SK-N-SH (cell line): Measurements from ENCODE around the gene FANCL. TPM values are rescaled to one million over a fixed set of nuclear protein-coding genes. Genes with fewer than 3 reads are reported as not detected.

Experiments used
- CTCF ChIA-PET: fragments of 300-600, 350-600 bp; formaldehyde crosslinking; extraction: SDS; loops from one replicate; lab custom pipeline; 2021; lab: Yijun Ruan, JAX
- POLR2A ChIA-PET: fragments of 350-600 bp; sonication (Branson Sonifier 250); formaldehyde crosslinking; extraction: SDS; loops from one replicate; lab custom pipeline; 2020; ENCODE audit warnings: antibody characterized with exemption, inconsistent platforms; lab: Yijun Ruan, JAX
- DNase-seq: peaks from one replicate; pipeline ENCODE4 v3.0.0; 2012
- H2AFZ ChIP-seq: fragments of 200-600 bp; sonication (generic); 2 replicates; pipeline ENCODE4 v1.8.1; 2016; ENCODE audit warnings: antibody characterized with exemption, mild to moderate bottlenecking, low read depth
- H3F3A ChIP-seq: fragments of 200-600 bp; sonication (generic); replicated peaks from 2 replicates; pipeline ENCODE3; 2016; ENCODE audit warnings: antibody characterized with exemption, mild to moderate bottlenecking; ENCODE audit not compliant: insufficient read depth
- H3K27ac ChIP-seq, 2 experiments: fragments of 200-500 bp in 1 of 2; fragments of 200-600 bp in 1 of 2; sonication (Bioruptor generic) in 1 of 2; sonication (generic), shearing (Covaris generic) in 1 of 2; 2 replicates each; pipeline versions ENCODE4 v1.5.1 to v1.6.1; 2014 to 2016; ENCODE audit warnings: low read depth in 2 of 2, inconsistent platforms in 1 of 2, low read length in 1 of 2, mild to moderate bottlenecking in 1 of 2, mixed read lengths in 1 of 2
- H3K27me3 ChIP-seq: fragments of 200-600 bp; sonication (generic), shearing (Covaris generic); 2 replicates; pipeline ENCODE4 v1.6.1; 2016; ENCODE audit warnings: mixed run types; ENCODE audit not compliant: insufficient read depth
- H3K36me3 ChIP-seq, 2 experiments: fragments of 200-500 bp in 1 of 2; fragments of 200-600 bp in 1 of 2; sonication (Bioruptor generic) in 1 of 2; sonication (generic) in 1 of 2; replicated peaks in 1 of 2; 2 replicates each; pipeline versions ENCODE3 to v1.5.1; 2014 to 2016; ENCODE audit warnings: low read length in 1 of 2, mild to moderate bottlenecking in 1 of 2; ENCODE audit not compliant: insufficient read depth in 2 of 2, control insufficient read depth in 1 of 2
- H3K4me1 ChIP-seq, 2 experiments: fragments of 200-500 bp in 1 of 2; fragments of 200-600 bp in 1 of 2; sonication (Bioruptor generic) in 1 of 2; sonication (generic), shearing (Covaris generic) in 1 of 2; 2 replicates each; pipeline versions ENCODE4 v1.5.1 to v1.6.1; 2014 to 2016; ENCODE audit warnings: low read depth in 1 of 2, low read length in 1 of 2, mixed run types in 1 of 2; ENCODE audit not compliant: insufficient read depth in 2 of 2, control insufficient read depth in 1 of 2
- H3K4me2 ChIP-seq: fragments of 200-600 bp; sonication (generic), shearing (Covaris generic); 2 replicates; pipeline ENCODE4 v1.6.1; 2017; ENCODE audit warnings: mixed run types
- H3K4me3 ChIP-seq, 2 experiments: fragments of 200-500 bp in 1 of 2; fragments of 200-600 bp in 1 of 2; sonication (Bioruptor generic) in 1 of 2; sonication (generic), shearing (Covaris generic) in 1 of 2; 2 replicates each; pipeline versions ENCODE4 v1.5.1 to v1.8.1; 2014 to 2016; ENCODE audit warnings: low read depth in 2 of 2, inconsistent platforms in 1 of 2, low read length in 1 of 2, mild to moderate bottlenecking in 1 of 2, mixed read lengths in 1 of 2, moderate library complexity in 1 of 2
- H3K79me2 ChIP-seq: fragments of 200-600 bp; sonication (generic); 2 replicates; pipeline ENCODE4 v1.8.1; 2017; ENCODE audit warnings: mild to moderate bottlenecking; ENCODE audit not compliant: insufficient read depth
- H3K9ac ChIP-seq: fragments of 200-600 bp; sonication (generic); 2 replicates; pipeline ENCODE4 v1.6.1; 2017; ENCODE audit warnings: mixed run types
- H3K9me2 ChIP-seq: fragments of 200-600 bp; sonication (generic); 2 replicates; pipeline ENCODE4 v1.6.1; 2017; ENCODE audit warnings: mixed run types
- H3K9me3 ChIP-seq: fragments of 200-600 bp; sonication (generic); 2 replicates; pipeline ENCODE4 v1.6.1; 2017; ENCODE audit warnings: mixed run types, mild to moderate bottlenecking, moderate library complexity
- H4K20me1 ChIP-seq: fragments of 200-600 bp; sonication (generic); 2 replicates; pipeline ENCODE4 v1.6.1; 2017; ENCODE audit warnings: mild to moderate bottlenecking, mixed run types; ENCODE audit not compliant: insufficient read depth
- CHD2 ChIP-seq: fragments of 150-350 bp; IDR thresholded peaks from 2 replicates; pipeline ENCODE4 v1.6.1; 2018; ENCODE audit warnings: low read length; ENCODE audit not compliant: partially characterized antibody
- CTCF ChIP-seq: fragments of 200-600 bp; sonication (generic); IDR thresholded peaks from 2 replicates; pipeline ENCODE4 v1.6.1; 2017; ENCODE audit warnings: antibody characterized with exemption, mild to moderate bottlenecking, moderate library complexity
- FOSL2 ChIP-seq: IDR thresholded peaks from 2 replicates; pipeline ENCODE4 v1.4.0; 2012; ENCODE audit warnings: low read depth, mild to moderate bottlenecking, moderate library complexity, borderline replicate concordance
- FOXJ3 ChIP-seq: sonication (generic); formaldehyde crosslinking; IDR thresholded peaks from 2 replicates; pipeline ENCODE4 v1.5.1; 2020; ENCODE audit warnings: mild to moderate bottlenecking, missing genetic modification reagents
- FOXM1 ChIP-seq: IDR thresholded peaks from 2 replicates; pipeline ENCODE4 v1.4.0; 2012; ENCODE audit warnings: low read depth, mild to moderate bottlenecking
- GABPA ChIP-seq: IDR thresholded peaks from 2 replicates; pipeline ENCODE4 v1.4.0; 2012; ENCODE audit warnings: low read depth, mild to moderate bottlenecking
- GATA2 ChIP-seq: sonication (generic); formaldehyde crosslinking; IDR thresholded peaks from 2 replicates; pipeline ENCODE4 v1.5.0; 2020; ENCODE audit warnings: mild to moderate bottlenecking, missing genetic modification reagents
- JUND ChIP-seq: IDR thresholded peaks from 2 replicates; pipeline ENCODE4 v1.4.0; 2012
- MEF2A ChIP-seq: IDR thresholded peaks from 2 replicates; pipeline ENCODE4 v1.4.0; 2012; ENCODE audit warnings: low read depth, borderline replicate concordance
- MXI1 ChIP-seq: IDR thresholded peaks from 2 replicates; pipeline ENCODE4 v1.6.1; 2012; ENCODE audit warnings: mild to moderate bottlenecking, low read depth, low read length, improper control_type of control experiment
- NFIC ChIP-seq: IDR thresholded peaks from 2 replicates; pipeline ENCODE4 v1.4.0; 2012; ENCODE audit warnings: borderline replicate concordance
- NRF1 ChIP-seq: IDR thresholded peaks from 2 replicates; pipeline ENCODE4 v1.6.1; 2012; ENCODE audit warnings: low read depth, mild to moderate bottlenecking, low read length
- POLR2AphosphoS5 ChIP-seq: IDR thresholded peaks from 2 replicates; pipeline ENCODE4 v1.6.1; 2012; ENCODE audit warnings: low read depth, low read length
- RAD21 ChIP-seq: IDR thresholded peaks from 2 replicates; pipeline ENCODE4 v1.6.1; 2012; ENCODE audit warnings: mild to moderate bottlenecking, low read length
- RCOR1 ChIP-seq: fragments of 150-350 bp; IDR thresholded peaks from 2 replicates; pipeline ENCODE4 v1.6.1; 2017; ENCODE audit warnings: antibody characterized with exemption, low read length
- RFX5 ChIP-seq: IDR thresholded peaks from 2 replicates; pipeline ENCODE4 v1.6.1; 2012; ENCODE audit warnings: mild to moderate bottlenecking, improper control_type of control experiment, low read length
- RXRA ChIP-seq: IDR thresholded peaks from 2 replicates; pipeline ENCODE4 v1.4.0; 2012; ENCODE audit warnings: low read depth, mild to moderate bottlenecking, borderline replicate concordance
- SIN3A ChIP-seq: IDR thresholded peaks from 2 replicates; pipeline ENCODE4 v1.6.1; 2012; ENCODE audit warnings: low read depth, mild to moderate bottlenecking, low read length, moderate library complexity, borderline replicate concordance
- SMC3 ChIP-seq: IDR thresholded peaks from 2 replicates; pipeline ENCODE4 v1.6.1; 2012; ENCODE audit warnings: low read depth, low read length, improper control_type of control experiment
- TCF12 ChIP-seq: IDR thresholded peaks from 2 replicates; pipeline ENCODE4 v1.4.0; 2012
- TEAD4 ChIP-seq: IDR thresholded peaks from 2 replicates; pipeline ENCODE4 v1.4.0; 2012; ENCODE audit warnings: mild to moderate bottlenecking, borderline replicate concordance; ENCODE audit not compliant: insufficient read depth
- USF2 ChIP-seq: fragments of 150-350 bp; IDR thresholded peaks from 2 replicates; pipeline ENCODE4 v1.6.1; 2017; ENCODE audit warnings: antibody characterized with exemption, low read length, low read depth, borderline replicate concordance
- YY1 ChIP-seq: IDR thresholded peaks from 2 replicates; pipeline ENCODE4 v1.4.0; 2012; ENCODE audit warnings: low read depth, mild to moderate bottlenecking
- whole genome bisulfite sequencing: methylation state at CpG from one replicate; pipeline ENCODE4 v1.1.6; 2017; ENCODE audit warnings: low lambda C conversion rate; 5-methylcytosine and 5-hydroxymethylcytosine counted together
- polyA plus RNA-seq, 3 experiments: library from polyadenylated mRNA; depleted of rRNA; stranded (reverse); fragments of >200 nt; gene quantifications; 2 replicates each; pipeline ENCODE4 v1.2.3, GENCODE V29; 2012
- TF ChIP-seq, protein P1 (sequence below): IDR thresholded peaks from 2 replicates; pipeline ENCODE4; 2012
- TF ChIP-seq, protein P2 (sequence below): IDR thresholded peaks from 2 replicates; pipeline ENCODE4 v1.4.0; 2012; ENCODE audit warnings: low read depth

The FANCL gene
- polyA plus RNA-seq, 1 of the 3 experiments (the other 2 are of a cell fraction) = 11.8 TPM

DNA sequence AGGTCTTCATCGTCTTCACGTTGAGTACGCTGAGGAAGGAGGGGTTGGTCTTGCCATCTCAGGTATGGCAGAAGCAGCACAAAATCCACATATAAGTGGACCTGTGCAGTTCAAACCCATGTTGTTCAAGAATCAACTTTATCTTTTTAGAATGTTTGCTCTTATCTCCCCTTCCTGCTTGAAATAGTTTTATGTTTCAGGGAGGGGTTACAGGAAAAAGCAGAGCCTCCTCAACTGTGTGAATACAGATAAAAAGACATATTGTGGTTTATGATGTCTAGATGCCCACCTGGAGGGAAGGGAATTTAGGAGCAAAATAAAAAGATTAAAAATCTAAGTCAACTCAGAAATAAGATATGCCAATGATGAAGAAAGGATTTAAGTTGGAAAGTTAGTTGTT lies 118.6 kb downstream of the FANCL start:
- no peak overlapping the region for H3K4me3 ChIP-seq
- H3K36me3 ChIP-seq = no peaks in the 10 kb centered on the region
- no peaks in the 10 kb centered on the region for H3K79me2 ChIP-seq
- ChIA-PET POLR2A (no interaction called here), CTCF (no interaction called here)
- no peak overlapping the region for H3K4me2 ChIP-seq
- no peaks in the 10 kb centered on the region for H3K9me2 ChIP-seq
- H4K20me1 ChIP-seq = no peaks in the 10 kb centered on the region
- H3K9me3 ChIP-seq = no peaks in the 10 kb centered on the region
- no peak overlapping the region for H2AFZ ChIP-seq
- no peaks in the 10 kb centered on the region for H3K4me1 ChIP-seq
- TF ChIP-seq MEF2A = no peak
- TF ChIP-seq, protein P1, sequence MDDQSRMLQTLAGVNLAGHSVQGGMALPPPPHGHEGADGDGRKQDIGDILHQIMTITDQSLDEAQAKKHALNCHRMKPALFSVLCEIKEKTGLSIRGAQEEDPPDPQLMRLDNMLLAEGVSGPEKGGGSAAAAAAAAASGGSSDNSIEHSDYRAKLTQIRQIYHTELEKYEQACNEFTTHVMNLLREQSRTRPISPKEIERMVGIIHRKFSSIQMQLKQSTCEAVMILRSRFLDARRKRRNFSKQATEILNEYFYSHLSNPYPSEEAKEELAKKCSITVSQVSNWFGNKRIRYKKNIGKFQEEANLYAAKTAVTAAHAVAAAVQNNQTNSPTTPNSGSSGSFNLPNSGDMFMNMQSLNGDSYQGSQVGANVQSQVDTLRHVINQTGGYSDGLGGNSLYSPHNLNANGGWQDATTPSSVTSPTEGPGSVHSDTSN = no peak
- TF ChIP-seq RCOR1 = no peak
- no peak for TF ChIP-seq YY1
- TF ChIP-seq SIN3A = no peak
- no peak for TF ChIP-seq RFX5
- TF ChIP-seq FOXM1 = no peak
- TF ChIP-seq GABPA = no peak
- TF ChIP-seq FOSL2 = no peak
- TF ChIP-seq, protein P2, sequence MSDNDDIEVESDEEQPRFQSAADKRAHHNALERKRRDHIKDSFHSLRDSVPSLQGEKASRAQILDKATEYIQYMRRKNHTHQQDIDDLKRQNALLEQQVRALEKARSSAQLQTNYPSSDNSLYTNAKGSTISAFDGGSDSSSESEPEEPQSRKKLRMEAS = no peak
- no peak for TF ChIP-seq RAD21
- TF ChIP-seq NFIC = no peak
- TF ChIP-seq USF2 = no peak
- no peak for TF ChIP-seq SMC3
- no peak for TF ChIP-seq POLR2AphosphoS5
- no peak for TF ChIP-seq RXRA
- no peak for TF ChIP-seq TCF12
- H3F3A ChIP-seq = no peaks in the 10 kb centered on the region
- H3K27ac ChIP-seq = no peak overlapping the region
- WGBS = 80% methylated on average over 3 of the region's 3 CpGs
- no peak overlapping the region for H3K9ac ChIP-seq
- DNase-seq = no peak
- no peaks in the 10 kb centered on the region for H3K27me3 ChIP-seq

- Histone ChIP-seq H3K4me3 (no peak overlapping the region), H3K27ac (no peak overlapping the region), H3K9me3 (no peaks in the 10 kb centered on the region), H4K20me1 (no peaks in the 10 kb centered on the region), H3K9ac (no peak overlapping the region), H3K4me2 (no peak overlapping the region), H3K9me2 (no peaks in the 10 kb centered on the region), H3K36me3 (no peaks in the 10 kb centered on the region), H3F3A (no peaks in the 10 kb centered on the region), H3K79me2 (no peaks in the 10 kb centered on the region), H3K4me1 (no peaks in the 10 kb centered on the region), H3K27me3 (no peaks in the 10 kb centered on the region), H2AFZ (no peak overlapping the region)
- TF ChIP-seq NFIC (no peak), FOXM1 (no peak), TCF12 (no peak), MXI1 (no peak), MEF2A (no peak), GATA2 (CRISPR knock-in tag) (no peak), TEAD4 (no peak), FOXJ3 (CRISPR knock-in tag) (no peak), NRF1 (no peak), JUND (no peak), POLR2AphosphoS5 (no peak), CTCF (no peak), RAD21 (no peak), SMC3 (no peak), RFX5 (no peak), CHD2 (no peak)
- TF ChIP-seq, protein P1 = no peak
- ChIA-PET CTCF (no interaction called here), POLR2A (no interaction called here)
- no peak for DNase-seq
- WGBS = 51% methylated on average over 3 of the region's 3 CpGs
Observed at GRCh38 chr2:58122040-58122439, 119.1 kb downstream of the FANCL start.
